ENCODE results near the gene SNX19. TPM values are rescaled to one million over a fixed set of nuclear protein-coding genes. Genes with fewer than 3 reads are reported as not detected.

SNX19 gene
- total and polyA plus RNA-seq, 8 donors = 11.7 to 37.2 (median 22.4) TPM

DNA sequence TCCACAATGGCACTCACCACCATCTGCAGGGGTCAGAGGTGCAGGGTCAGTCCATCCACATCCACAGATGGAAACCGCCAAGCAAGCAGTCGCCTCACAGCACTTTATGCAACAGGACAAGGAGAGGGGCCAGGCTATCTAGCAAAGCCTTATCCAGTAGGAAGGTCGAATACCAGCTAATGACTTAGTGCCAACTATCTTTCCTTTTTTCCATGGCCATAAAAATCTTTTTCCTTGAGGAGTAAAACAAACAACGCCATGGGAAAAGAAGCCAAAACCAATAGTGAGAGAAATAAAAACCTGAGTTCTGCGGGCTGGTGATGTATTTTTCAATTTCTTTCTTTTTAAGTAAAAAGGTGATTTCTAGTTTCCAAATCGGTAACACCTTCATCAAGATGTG, 8.2 kb downstream of the SNX19 start:
- DNase-seq (no peak), ATAC-seq (no peak), FAIRE-seq (no peak)
- intact Hi-C loops (cut with DNase I) = no loop called here
- no peak overlapping the region for H3K27ac ChIP-seq
- TF ChIP-seq, protein P1, sequence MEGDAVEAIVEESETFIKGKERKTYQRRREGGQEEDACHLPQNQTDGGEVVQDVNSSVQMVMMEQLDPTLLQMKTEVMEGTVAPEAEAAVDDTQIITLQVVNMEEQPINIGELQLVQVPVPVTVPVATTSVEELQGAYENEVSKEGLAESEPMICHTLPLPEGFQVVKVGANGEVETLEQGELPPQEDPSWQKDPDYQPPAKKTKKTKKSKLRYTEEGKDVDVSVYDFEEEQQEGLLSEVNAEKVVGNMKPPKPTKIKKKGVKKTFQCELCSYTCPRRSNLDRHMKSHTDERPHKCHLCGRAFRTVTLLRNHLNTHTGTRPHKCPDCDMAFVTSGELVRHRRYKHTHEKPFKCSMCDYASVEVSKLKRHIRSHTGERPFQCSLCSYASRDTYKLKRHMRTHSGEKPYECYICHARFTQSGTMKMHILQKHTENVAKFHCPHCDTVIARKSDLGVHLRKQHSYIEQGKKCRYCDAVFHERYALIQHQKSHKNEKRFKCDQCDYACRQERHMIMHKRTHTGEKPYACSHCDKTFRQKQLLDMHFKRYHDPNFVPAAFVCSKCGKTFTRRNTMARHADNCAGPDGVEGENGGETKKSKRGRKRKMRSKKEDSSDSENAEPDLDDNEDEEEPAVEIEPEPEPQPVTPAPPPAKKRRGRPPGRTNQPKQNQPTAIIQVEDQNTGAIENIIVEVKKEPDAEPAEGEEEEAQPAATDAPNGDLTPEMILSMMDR (IDR thresholded peaks at IDR 0.05) = no peak
- no peaks in the 10 kb centered on the region for H3K9me3 ChIP-seq
- whole genome bisulfite sequencing, 2 donors = 60 to 66% methylated on average over 6 of the region's 6 CpGs
- peaks cover 0 to 10% (median 5%) of the 10 kb centered on the region in 3 donors for H3K4me1 ChIP-seq
- no peak overlapping the region for H3K4me3 ChIP-seq
- peaks cover 8 to 48% (median 21%) of the 10 kb centered on the region in 3 donors for H3K36me3 ChIP-seq
- no peaks in the 10 kb centered on the region for H3K27me3 ChIP-seq

- Histone ChIP-seq H3K4me3 (no peak overlapping the region), H3K27ac (no peak overlapping the region), H3K9me3 (no peaks in the 10 kb centered on the region), H3K36me3 (peaks cover 8 to 56% (median 28%) of the 10 kb centered on the region in 3 donors), H3K4me1 (peaks cover 0 to 5% (median 3%) of the 10 kb centered on the region in 3 donors), H3K27me3 (no peaks in the 10 kb centered on the region)
- intact Hi-C loops (cut with DNase I) = no loop called here
- TF ChIP-seq, protein P1 (IDR thresholded peaks at IDR 0.05) = no peak
- ATAC-seq (no peak), DNase-seq (no peak), FAIRE-seq (no peak)
Observed at GRCh38 chr11:130907229-130907628, 9.1 kb downstream of the SNX19 start.

DNA sequence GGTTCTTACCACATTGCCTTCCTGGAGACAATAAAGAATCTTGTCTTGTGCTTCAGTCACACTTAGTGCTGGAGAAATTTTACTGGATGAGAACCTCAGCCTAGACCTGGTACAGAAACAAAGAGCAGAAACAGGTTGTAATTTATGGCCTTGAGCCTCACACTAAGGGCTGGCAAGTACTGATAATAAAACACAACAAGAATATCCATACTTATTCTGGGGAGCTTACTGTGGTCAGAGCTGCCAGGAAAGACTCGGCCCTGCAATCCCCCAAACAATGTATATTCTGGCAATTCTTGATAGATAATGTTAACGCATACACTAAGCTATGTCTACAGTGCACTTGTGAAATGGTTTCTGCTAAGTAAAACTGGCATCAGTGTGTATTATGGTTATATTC, 9.7 kb downstream of the SNX19 start:
- no peak for ATAC-seq
- FAIRE-seq = no peak
- Histone ChIP-seq H3K27me3 (no peaks in the 10 kb centered on the region), H3K4me1 (peaks cover 0 to 5% (median 3%) of the 10 kb centered on the region in 3 donors), H3K9me3 (no peaks in the 10 kb centered on the region), H3K4me3 (no peak overlapping the region), H3K27ac (no peak overlapping the region), H3K36me3 (peaks cover 8 to 62% (median 32%) of the 10 kb centered on the region in 3 donors)
- intact Hi-C loops (cut with DNase I) = no loop called here
- DNase-seq = no peak
- 91 to 97% methylated on average over 2 of the region's 2 CpGs for WGBS, 2 donors
- TF ChIP-seq, protein P1 (IDR thresholded peaks at IDR 0.05) = no peak

DNA sequence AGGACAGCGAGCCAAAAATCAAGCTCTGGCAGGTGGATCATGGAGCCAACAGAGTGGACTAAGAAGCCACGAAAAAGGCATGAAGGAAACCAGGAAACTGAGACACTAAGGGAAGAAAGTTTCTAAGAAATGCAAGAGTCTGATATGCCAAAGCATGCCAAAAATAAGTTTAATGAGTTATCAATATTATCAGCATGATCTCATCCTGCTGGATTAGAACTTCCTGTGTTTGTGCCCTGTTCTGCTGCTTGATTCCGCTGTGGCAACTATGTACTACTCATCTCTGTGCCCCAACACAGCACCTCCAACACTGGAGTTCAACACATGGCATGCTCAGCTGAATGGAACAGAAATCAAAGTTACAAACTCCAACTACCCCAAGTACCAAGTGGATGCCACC, 10.8 kb downstream of the SNX19 start:
- Histone ChIP-seq H3K4me1 (peaks cover 0 to 5% (median 3%) of the 10 kb centered on the region in 3 donors), H3K4me3 (no peak overlapping the region), H3K27me3 (no peaks in the 10 kb centered on the region), H3K27ac (no peak overlapping the region), H3K36me3 (peaks cover 8 to 73% (median 36%) of the 10 kb centered on the region in 3 donors), H3K9me3 (no peaks in the 10 kb centered on the region)
- whole genome bisulfite sequencing, 2 donors = 93 to 94% methylated on average over 3 of the region's 3 CpGs
- intact Hi-C loops (cut with DNase I) = no loop called here
- no peak for DNase-seq
- FAIRE-seq = no peak
- ATAC-seq = no peak
- TF ChIP-seq, protein P1 (IDR thresholded peaks at IDR 0.05) = no peak

GRCh38 chr11:130904380-130904779, 11.9 kb downstream of the SNX19 start:
- intact Hi-C loops (cut with DNase I) = no loop called here
- Histone ChIP-seq H3K27ac (no peak overlapping the region), H3K4me1 (peaks cover 0 to 5% (median 3%) of the 10 kb centered on the region in 3 donors), H3K27me3 (no peaks in the 10 kb centered on the region), H3K36me3 (peaks cover 8 to 75% (median 36%) of the 10 kb centered on the region in 3 donors), H3K4me3 (no peak overlapping the region), H3K9me3 (no peaks in the 10 kb centered on the region)
- no peak for FAIRE-seq
- 93 to 100% methylated on average over 1 of the region's 1 CpG for WGBS, 2 donors
- TF ChIP-seq, protein P1 (IDR thresholded peaks at IDR 0.05) = no peak
- peak in 1 of 4 donors; percentile 23 for ATAC-seq
- no peak for DNase-seq

All from pancreas (tissue), 10 donors.